HG03175 (cell line): ENCODE measurements around the gene TENT4B.

Experiments used
- ATAC-seq: cut with Tn5 transposase; IDR thresholded peaks from one replicate; pipeline ENCODE4 v1.9.1; 2021; ENCODE audit warnings: mild to moderate bottlenecking, moderate library complexity; ENCODE audit not compliant: unreplicated experiment

TENT4B gene

GRCh38 chr16:50269769-50270509 lies 116.8 kb downstream of the TENT4B start:
- ATAC-seq: no peak

DNA sequence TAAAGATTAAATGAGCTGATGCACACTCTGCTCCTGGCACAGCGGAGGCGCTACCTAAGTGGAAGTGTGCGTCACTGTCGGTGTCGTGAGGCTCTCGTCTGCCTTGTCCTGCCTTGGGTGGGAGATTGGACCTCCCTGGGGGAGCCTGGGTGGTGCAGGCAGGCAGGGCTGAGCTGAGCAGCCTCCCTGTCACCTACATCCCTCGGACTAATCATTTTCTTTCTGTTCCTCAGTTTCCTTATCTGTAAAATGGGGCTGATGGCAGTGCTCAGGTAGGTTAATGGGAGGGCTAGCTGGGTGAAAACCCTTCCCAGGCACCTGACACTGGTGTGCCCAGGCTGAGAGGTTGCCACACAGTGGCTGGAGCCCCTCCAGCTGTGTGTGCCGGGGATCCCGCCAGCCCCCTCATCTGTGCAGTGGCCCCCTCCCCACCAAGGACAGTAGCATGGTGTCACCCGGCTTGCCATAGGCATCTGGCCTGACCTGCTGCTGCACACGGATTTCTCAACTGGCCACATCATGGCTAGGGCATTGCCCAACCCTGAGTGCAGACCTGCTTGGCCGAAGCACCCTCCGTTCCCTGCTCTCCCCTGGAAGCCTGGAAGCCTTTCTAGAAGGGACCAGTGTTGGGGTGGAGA lies 117.5 kb downstream of the TENT4B start:
- ATAC-seq: no peak

DNA sequence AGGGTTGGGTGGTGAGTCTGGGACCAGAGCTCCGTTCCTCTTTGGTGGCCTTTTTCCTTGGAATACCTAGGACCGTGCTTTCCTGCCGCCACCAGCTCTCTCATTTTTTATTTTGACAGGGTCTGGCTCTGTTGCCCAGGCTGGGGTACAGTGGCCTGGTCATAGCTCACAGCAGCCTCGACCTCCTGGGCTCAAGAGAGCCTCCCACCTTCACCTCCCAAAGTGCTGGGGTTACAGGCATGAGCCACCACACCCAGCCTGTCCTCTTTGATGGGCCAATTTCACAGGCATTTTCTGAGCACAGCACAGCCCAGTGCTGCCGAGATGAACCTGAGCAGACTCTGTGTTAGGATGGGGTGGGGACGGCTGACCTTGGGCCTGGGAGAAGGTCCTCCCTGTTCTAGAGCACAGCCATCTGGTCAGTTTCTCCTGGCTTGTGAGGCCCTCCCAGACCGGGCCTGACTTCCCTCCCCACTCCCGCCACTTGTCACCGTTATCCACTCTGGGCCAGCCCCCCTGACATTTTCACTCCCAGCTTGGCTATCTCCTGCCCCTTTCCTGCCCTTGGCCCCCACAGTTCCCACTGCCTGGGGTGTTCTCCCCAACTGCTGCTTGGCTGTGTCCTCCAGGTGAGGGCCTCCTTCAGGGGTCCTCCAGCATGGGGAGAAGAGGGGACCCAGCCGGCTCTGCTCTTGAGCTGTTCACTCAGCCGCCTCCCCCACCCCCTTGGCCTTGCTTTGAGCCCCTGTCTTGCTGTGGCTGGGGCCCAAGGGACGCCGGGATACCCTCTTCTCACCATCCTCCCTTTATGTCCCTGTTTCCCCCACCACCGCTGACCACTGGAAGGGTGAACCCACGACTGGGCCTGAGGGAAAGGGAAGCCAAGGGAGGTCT lies 118.3 kb downstream of the TENT4B start:
- ATAC-seq: no peak

DNA sequence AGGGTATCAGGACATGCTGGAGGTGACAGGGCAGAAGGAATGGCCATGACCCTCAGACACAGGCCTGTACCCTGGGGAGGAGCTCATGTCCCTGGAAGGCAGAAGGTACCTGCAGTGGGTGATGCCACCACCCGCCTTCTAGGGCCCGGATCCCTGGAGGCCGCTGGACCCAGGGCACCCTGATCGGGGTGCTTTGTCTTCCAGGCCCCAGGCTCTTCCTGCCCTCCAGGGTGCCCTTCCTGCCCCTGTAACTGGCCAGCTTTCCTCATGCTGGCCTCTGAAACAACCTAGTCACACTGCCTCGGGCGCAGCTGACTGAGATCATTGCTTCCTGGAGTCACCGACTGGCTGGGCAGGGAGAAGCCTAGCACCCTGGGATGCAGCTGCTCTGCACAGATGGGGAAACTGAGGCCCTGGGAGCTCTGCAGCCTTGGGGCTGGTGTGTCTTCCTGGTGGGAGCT lies 119.0 kb downstream of the TENT4B start:
- no peak for ATAC-seq

DNA sequence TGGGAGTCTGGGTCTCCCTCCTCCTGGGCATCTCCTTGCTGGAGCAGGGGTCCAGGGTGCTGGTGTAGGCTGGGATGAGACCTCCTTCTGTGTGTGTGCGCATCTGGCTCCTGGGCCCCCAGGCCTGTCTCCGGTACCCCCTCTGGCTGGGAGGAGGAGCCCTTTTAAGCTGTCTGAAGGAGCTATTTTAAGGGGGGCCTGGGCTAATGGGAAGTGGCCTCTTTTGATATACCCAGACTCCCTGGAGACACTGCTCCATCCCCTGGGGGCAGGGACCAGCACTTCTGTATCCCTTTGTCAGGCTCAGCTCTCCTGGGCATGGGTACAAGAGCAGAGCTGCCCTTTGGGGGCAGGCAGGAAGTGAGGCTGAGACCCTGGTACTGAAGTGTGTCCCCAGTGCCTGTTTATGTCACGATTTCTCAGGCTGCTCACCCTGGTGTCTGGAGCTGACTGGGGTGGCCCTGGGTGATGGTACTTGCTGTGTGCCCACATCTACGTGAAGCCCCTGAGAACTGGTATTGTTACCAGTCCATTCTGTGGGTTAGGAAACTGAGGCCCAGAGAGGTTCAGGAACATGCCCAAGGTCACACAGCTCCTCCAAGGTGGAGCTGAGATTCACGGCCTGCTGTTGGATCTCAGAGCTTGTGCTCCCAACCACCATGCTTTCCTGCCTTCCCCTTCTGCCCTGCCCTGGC lies 119.7 kb downstream of the TENT4B start:
- ATAC-seq: no peak

DNA sequence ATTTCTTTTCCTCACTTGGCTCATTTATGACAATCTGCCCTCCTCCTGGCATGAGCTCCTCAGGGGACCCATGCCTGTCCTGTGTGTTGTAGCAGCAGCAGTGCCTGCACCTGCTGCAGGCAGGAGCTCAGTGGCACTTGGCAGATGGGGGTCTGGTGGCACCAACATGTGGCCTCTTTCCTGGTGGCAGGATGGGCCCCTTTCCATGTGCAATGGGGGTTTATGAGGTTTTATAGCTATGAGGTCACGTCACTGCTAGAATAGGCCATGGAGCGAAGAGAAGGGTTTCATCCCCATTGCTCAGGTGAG lies 120.2 kb downstream of the TENT4B start:
- no peak for ATAC-seq

GRCh38 chr16:50273888-50274325 lies 120.8 kb downstream of the TENT4B start:
- ATAC-seq: peak; percentile 84

- peak; percentile 49 for ATAC-seq
These were observed 121.4 kb downstream of the TENT4B start for GRCh38 chr16:50274326-50275097.

- no peak for ATAC-seq
These were observed 122.0 kb downstream of the TENT4B start for GRCh38 chr16:50275098-50275415.

DNA sequence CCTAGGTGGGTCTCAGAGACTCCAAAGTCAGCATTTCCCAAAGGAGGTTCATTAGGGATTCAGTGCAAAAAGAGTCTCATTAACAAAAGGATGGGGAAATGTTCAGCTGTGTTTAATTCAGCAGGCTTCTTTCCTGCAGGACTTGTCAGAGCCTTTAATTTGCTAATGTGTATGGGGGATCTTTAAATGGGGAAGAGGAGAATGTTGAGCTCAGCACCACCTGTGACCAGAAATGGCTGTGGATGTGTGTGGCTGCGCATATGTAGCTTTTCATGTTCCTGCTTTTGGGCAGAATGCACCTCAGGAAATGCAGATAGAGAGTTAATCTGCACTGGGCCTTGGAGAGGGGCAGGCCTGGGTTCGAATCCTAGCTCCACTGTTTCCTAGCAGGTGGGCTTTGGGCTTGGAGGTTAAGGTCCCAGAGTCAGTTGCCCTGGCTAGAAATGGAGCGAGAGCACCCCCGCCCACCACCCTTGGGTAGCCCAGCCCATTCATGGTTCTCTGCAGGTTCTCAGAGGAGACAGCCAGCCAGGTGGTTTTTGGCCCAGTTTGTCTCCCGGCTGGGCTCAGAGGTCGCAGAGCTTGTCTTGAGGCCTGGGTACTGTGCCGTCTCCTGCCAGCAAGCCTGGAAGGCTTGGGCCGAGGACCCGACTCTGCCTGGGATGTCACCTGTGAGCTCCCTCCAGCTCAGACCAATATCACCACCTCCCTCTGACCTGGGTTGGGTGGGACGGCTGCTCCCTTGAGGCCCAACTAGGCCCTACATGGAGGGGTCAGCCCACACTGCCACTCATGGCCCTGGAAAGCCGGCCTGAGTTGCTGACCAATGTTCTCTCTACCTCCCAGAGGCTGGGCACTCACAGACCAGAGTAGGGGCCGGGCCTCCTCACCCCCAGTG lies 122.6 kb downstream of the TENT4B start:
- no peak for ATAC-seq

- ATAC-seq: no peak
These were observed 123.2 kb downstream of the TENT4B start for GRCh38 chr16:50276326-50276640.

- ATAC-seq: no peak
These were observed 123.9 kb downstream of the TENT4B start for GRCh38 chr16:50276801-50277555.

GRCh38 chr16:50278251-50278650 lies 125.1 kb downstream of the TENT4B start:
- ATAC-seq: no peak

- no peak for ATAC-seq
These were observed 126.4 kb downstream of the TENT4B start for GRCh38 chr16:50279504-50279865.

- ATAC-seq: no peak
These were observed 127.8 kb downstream of the TENT4B start for GRCh38 chr16:50280932-50281331.
